GM19099 (cell line): Measurements from ENCODE around the gene TMEM271.

Source experiments
- POLR2A ChIP-seq: IDR thresholded peaks from 3 replicates; pipeline ENCODE4 v1.6.1; 2011; ENCODE audit warnings: low read depth; ENCODE audit not compliant: insufficient read length; ENCODE audit errors: extremely low read depth

TMEM271 gene, protein sequence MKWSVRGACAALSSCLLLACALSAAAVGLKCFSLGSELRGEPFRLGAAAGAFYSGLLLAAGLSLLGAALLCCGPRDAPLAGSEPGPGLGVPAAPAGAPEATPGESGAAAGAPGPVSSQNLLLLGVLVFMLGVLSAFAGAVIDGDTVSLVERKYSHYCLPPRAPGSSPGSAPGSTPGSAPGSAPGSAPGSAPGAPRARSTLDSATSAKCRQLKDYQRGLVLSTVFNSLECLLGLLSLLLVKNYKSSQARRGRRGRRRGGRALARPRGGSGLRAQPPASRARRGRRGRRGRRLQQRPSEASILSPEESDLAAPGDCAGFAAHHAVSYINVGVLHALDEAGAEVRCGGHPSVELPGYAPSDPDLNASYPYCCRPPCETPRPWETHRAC

DNA sequence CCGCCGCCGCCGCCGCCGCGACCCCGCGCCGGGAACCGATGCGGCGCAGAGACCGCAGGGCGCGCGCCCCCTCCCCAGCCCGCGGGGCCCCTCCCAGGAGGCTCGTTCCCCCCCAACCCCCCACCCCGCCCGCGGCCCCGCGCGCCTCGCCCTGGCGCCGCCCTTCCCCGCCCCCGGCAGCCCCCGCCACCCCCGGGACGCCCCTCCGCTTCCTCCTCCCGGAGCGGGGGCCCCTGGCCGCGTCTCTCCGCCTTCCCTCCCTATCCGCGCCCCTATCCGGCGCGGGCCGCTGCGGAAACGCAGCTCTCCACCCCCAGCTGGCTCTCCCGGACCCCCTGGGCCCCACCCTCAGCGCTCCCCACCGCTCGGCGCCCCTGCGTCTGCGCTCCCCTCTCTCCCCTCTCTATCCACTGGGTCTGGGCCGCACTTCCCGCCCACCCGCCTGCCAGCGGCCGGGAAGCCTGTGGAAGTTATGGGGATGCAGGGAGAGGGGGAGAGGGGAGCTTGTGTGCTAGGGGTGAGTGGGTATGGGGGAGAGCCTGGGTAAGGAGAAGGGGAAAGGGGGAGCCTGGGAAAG is at the start of gene TMEM271:
TMEM271 (minus strand) TSS at position 51 of the 577 bp plus-strand sequence. CDS start 233 bp downstream, outside the sequence.
- no peak for TF ChIP-seq POLR2A

DNA sequence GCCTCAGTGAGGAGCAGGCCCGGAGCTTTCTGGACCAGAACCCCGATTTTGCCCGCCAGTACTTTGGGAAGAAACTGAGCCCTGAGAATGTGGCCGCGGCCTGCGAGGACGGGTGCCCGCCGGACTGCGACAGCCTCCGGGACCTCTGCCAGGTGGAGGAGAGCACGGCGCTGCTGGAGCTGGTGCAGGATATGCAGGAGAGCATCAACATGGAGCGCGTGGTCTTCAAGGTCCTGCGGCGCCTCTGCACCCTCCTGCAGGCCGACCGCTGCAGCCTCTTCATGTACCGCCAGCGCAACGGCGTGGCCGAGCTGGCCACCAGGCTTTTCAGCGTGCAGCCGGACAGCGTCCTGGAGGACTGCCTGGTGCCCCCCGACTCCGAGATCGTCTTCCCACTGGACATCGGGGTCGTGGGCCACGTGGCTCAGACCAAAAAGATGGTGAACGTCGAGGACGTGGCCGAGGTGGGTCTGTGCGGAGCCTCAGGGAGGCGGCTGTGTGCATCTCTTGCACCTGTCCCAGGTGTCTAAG is 49.6 kb upstream of the TMEM271 start:
- TF ChIP-seq POLR2A = no peak

DNA sequence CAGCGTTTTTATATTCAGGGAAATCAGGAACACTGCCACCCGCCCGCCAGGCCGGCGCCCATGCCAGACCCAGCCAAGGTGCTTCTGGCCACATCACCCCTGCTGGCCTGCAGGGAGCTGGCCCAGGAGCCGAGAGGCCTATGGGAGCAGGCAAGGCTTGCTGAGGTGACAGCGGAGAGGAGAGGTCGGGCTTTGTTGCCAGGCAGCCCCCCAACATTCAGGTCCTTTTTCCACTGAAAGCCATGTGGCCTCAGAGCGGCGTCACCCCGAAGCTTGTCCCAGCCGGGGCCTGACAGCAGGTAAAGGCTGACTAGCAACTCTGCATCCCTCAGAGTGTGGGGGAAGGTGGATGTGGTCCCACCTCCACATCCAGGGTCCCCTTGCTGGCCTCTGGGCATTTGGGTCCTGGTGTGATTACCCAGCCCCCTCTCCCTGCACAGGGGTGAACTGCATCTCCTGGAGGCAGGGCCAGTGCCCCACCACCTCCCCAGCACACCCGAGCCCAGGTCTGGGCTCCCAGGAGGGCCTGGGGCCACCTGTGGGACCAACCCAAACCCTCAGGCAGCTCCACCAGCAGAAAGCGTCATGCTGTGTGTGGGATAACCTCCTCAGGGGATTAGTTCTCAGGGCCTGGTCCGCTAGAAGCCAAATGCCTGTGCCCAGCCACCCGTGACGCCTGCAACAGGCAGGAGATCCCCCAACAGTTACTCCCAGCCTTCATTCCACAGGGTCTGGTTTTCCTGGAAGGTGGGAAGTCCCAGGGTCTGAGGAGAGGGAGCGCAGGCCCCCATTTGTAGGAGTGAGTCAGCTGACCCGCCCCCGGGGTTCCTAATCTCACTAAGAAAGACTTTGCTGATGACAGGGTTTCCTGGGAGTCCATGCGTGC is 48.9 kb upstream of the TMEM271 start, which contains the start of gene PDE6B:
PDE6B (plus strand) TSS at position 869 of the 886 bp plus-strand sequence. CDS start 54 bp downstream, outside the sequence.
- no peak for TF ChIP-seq POLR2A

DNA sequence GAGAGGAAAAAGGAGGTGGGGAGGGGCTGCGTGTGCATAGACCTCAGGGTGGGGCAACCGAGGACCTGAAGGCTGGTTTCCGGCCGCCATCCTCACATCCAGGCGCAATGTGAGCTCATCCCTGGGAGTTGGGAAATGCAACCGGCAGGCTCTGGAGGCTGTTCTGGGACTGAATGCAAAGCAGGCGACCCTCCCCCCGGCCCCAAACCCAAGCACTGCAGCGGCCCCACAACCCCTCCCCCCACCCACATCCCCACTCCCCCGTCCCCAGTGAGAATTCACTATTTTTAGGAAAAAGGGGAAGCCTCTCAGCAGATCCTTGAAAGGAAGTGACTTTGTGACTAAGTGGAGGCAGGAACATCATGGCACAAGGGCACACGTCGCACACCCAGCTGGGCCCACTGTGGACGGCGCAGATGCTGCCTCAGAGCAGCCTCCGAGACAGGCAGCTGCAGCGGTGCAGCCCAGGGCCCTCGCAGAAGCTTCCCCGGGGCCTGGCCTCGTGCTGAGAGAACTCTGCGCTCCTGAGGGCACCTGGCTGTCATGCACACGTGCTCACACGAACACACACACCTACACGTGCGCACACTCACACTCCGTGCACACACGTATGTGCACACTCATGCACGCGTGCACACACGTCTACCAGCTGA is 47.9 kb upstream of the TMEM271 start:
- TF ChIP-seq POLR2A = no peak

DNA sequence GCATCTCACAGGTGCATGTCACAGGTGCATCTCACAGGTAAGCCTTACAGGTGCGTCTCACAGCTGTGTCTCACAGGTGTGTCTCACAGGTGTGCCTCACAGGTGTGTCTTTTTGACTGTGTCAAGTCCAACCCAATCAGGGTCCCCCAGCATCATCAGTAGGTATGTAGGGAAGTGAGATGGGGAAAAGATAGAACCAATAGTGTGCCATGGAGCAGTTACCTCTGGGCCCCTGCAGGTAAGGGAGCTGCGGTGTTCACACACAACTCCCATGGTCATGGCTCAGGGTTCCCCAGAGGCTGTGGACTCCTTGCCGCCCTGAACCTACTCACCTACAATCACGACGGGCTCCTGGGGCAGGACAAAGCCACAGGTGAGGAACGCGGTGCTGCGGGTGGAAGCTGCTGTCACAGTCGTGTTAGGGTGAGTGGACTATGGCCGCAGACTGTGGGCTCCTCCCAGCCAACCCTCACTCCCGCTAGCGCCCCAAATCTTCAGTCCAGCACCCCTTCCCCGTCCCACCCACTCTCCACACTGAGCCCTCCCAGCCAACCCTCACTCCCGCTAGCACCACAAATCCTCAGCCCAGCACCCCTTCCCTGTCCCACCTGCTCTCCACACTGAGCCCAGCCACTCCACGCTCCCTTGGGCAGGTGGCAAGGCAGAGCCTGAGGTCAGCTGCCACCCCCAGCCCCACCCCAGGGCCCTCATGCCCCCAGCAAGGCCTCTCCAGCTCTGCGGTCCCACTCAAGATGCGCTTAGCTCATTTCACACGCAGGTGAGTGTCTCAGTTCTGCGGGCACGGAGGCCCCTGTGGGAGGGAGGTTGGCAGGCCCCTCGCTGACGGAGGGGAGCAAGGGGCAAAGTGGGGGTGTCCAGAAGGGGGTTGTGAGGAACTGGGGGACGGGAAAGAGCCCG is 47.2 kb upstream of the TMEM271 start:
- no peak for TF ChIP-seq POLR2A

GRCh38 chr4:622071-622995 is 46.2 kb upstream of the TMEM271 start:
- no peak for TF ChIP-seq POLR2A

DNA sequence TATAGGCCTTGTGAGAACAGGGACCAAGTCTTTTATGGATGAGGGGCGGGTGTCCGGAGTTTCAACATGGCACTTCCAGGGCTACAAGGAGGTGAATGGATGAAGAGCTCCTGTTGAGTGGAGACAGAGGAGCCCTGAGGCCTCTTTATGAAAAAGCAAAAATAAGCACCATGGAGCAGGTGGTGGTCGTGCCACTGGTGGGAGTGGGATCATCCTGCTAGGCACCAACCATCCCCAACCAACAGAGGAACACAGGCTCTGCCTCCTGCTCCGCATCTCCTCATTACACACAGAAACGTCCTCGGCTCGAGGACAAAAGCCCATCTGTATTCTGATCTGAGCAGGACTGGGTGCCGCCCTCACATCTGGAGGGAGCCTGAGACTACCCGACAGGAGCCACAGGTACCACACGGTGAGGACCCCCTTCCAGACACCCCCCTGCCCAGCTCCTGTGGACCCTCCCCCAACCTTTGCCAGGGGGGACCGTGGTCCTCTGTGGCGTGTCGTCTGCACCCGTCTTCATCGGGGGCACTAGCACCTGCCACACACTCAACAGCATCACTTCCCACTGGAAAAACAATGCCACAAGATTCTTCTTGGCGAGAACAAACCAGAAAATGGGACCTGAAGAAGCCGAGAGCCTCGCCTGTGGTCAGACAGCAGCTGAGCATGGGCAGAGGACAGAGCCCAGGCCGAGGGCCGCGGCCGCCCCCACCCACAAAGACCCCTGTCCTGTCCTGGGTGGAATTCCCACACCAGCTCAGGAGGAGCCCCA is 45.4 kb upstream of the TMEM271 start:
- TF ChIP-seq POLR2A = no peak

DNA sequence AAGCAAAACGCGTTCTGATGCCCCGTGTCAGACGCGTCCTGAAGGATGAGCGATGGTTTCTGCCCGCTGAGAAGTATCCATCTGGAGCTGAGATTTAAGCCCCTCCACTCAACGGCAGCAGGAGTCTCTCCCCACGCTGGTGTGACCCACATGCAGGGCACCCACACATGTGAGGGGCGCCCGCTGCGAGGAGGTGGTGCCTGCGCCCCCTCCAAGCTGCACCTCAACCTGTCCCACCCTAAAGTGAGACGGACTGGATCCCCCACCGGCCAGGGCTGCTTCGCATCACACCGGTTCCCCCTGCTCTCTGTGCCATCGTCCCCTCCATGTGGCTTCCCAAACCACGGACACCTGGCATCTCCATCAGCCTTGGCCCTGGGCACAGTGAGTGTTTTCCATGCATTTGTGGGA is 44.8 kb upstream of the TMEM271 start:
- TF ChIP-seq POLR2A = no peak

- no peak for TF ChIP-seq POLR2A
These were observed 44.1 kb upstream of the TMEM271 start for GRCh38 chr4:620201-620600.

GRCh38 chr4:617644-618641 is 41.8 kb upstream of the TMEM271 start:
- TF ChIP-seq POLR2A = no peak
